ENCODE measurements around the gene ITPRIP.

- no peak for TF ChIP-seq POLR2A (IDR thresholded peaks at IDR 0.05; ENCODE audit: low read depth, low read length)
- no peak for TF ChIP-seq POLR2AphosphoS5 (IDR thresholded peaks at IDR 0.05; ENCODE audit: low read depth, low read length)
- no peak for TF ChIP-seq SPI1 (IDR thresholded peaks at IDR 0.05; ENCODE audit: low read depth, low read length)
- no peak for TF ChIP-seq TAF1 (IDR thresholded peaks at IDR 0.05; ENCODE audit: low read depth, low read length)
- no peak for TF ChIP-seq PAX5 (IDR thresholded peaks at IDR 0.05; ENCODE audit: insufficient read depth, low read length, severe bottlenecking)
Measured at GRCh38 chr10:104322416-104322782, 15.9 kb downstream of the ITPRIP start.

Data from GM12891 (cell line).